Activated T-helper 2 cell treated with anti-CD3 and anti-CD28 coated beads, Interferon-gamma antibody, Interleukin-2, Interleukin-4, amounts not matched to agents 10 μg/mL and 5 μg/mL and 100 μg/mL, durations not matched to agents 14 hours and 24 hours and 36 hours (primary cell): ENCODE measurements around the gene AKAP13. TPM values are rescaled to one million over a fixed set of nuclear protein-coding genes. Genes with fewer than 3 reads are reported as not detected.
A peak's percentile ranks its signal among the peaks of the same experiment; 100 is the strongest.

Source experiments
- DNase-seq: peaks from one replicate; pipeline ENCODE4 v3.0.0; 2021; ENCODE audit warnings: low spot score
- H3K27ac Mint-ChIP-seq: one replicate; pipeline ENCODE4 v1.8.0; 2021; ENCODE audit warnings: mixed read lengths
- H3K27me3 Mint-ChIP-seq: one replicate; pipeline ENCODE4 v1.8.0; 2021; ENCODE audit warnings: low read depth, mixed read lengths
- H3K36me3 Mint-ChIP-seq: one replicate; pipeline ENCODE4 v1.8.0; 2021; ENCODE audit warnings: low read depth, mixed read lengths
- H3K4me1 Mint-ChIP-seq: one replicate; pipeline ENCODE4 v1.8.0; 2021; ENCODE audit warnings: low read depth, mixed read lengths
- H3K4me3 Mint-ChIP-seq: one replicate; pipeline ENCODE4 v1.8.0; 2021; ENCODE audit warnings: low read depth, mild to moderate bottlenecking, moderate library complexity, mixed read lengths
- H3K9me3 Mint-ChIP-seq: one replicate; pipeline ENCODE4 v1.8.0; 2021; ENCODE audit warnings: mixed read lengths
- intact Hi-C: fragments of 100-400 bp; cut with micrococcal nuclease; formaldehyde crosslinking; loops from one replicate; pipeline ENCODE4 v1.15.1; 2023
- total RNA-seq: library from RNA; stranded (reverse); gene quantifications from 2 replicates; pipeline ENCODE4 v1.2.3, GENCODE V29; 2022

The AKAP13 gene
- total RNA-seq, 1 donor from 2014 or later: 92.1 TPM

GRCh38 chr15:85540085-85540797, 159.8 kb downstream of the AKAP13 start:
- Mint-ChIP-seq H3K36me3 (peaks cover 26% of the 10 kb centered on the region), H3K4me3 (no peak overlapping the region), H3K27me3 (no peaks in the 10 kb centered on the region), H3K27ac (no peak overlapping the region), H3K9me3 (no peaks in the 10 kb centered on the region), H3K4me1 (peaks cover 58% of the 10 kb centered on the region)
- intact Hi-C loops: loop anchor here (5.0 kb wide), 5 partner anchors 57 to 778 kb away; no protein-coding TSS in a partner anchor
- DNase-seq: no peak

- intact Hi-C loops: loop anchor here (1.0 to 5.0 kb wide), 8 partner anchors 39 to 779 kb away; no protein-coding TSS in a partner anchor
- H3K4me3 Mint-ChIP-seq: peak overlapping the region; percentile 24
These were observed 161.3 kb downstream of the AKAP13 start for GRCh38 chr15:85541744-85542143.

DNA sequence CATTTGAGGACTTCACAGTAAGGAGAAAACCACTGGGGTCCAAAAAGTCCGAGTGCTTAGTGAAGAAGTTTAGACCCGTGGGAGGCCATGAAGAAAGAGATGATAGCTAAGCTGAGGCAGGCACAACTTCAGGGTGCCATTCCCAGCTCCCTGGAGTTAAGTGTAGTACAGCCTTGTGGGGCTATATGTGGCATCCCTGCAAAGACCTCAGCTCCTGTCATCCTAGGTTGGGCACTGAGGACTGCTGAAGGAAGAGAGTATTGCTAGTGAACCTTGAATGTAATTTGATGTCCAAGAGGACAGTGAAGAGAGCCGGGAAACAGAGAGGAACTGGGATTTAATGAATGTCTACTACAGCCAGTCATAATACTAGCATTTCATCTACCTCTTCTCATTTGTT, 162.1 kb downstream of the AKAP13 start:
- Mint-ChIP-seq H3K9me3 (no peaks in the 10 kb centered on the region), H3K4me1 (peaks cover 75% of the 10 kb centered on the region), H3K36me3 (peaks cover 33% of the 10 kb centered on the region), H3K4me3 (no peak overlapping the region), H3K27ac (peak overlapping the region; percentile 29), H3K27me3 (no peaks in the 10 kb centered on the region)
- intact Hi-C loops: loop anchor here (2.0 to 5.0 kb wide), 7 partner anchors 40 to 780 kb away; no protein-coding TSS in a partner anchor
- no peak for DNase-seq

More at GRCh38 chr15:85541744-85542143, 161.3 kb downstream of the AKAP13 start:
- no peak for DNase-seq
- Mint-ChIP-seq H3K27ac (peak overlapping the region; percentile 29), H3K4me1 (peaks cover 69% of the 10 kb centered on the region), H3K36me3 (peaks cover 29% of the 10 kb centered on the region), H3K27me3 (no peaks in the 10 kb centered on the region), H3K9me3 (no peaks in the 10 kb centered on the region)

DNA sequence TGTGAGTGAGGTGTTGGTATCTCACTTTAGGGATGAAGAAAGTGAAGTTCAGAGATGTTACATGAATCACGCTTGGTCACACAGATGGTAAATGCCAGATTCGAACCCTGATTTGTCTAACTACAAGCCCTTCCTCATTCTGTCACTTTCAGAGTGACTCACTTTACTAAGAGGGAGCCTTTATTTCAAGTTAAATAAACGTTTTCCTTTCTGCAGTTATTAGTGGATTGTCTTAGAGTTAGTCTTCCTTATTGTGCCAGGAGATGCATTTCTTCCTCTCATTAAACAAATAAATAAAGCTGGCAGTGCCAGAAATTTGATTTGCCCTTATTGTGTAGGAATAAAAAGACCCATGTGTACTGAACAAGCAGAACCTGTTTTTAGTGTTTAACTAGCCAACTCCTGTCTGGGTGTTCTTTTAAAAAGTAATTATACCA, 162.5 kb downstream of the AKAP13 start:
- H3K4me1 Mint-ChIP-seq: peaks cover 78% of the 10 kb centered on the region
- no peaks in the 10 kb centered on the region for H3K9me3 Mint-ChIP-seq
- DNase-seq: no peak
- peaks cover 33% of the 10 kb centered on the region for H3K36me3 Mint-ChIP-seq
- H3K4me3 Mint-ChIP-seq: no peak overlapping the region
- no peaks in the 10 kb centered on the region for H3K27me3 Mint-ChIP-seq
- intact Hi-C loops: loop anchor here (1.0 to 5.0 kb wide), 8 partner anchors 9 to 781 kb away; no protein-coding TSS in a partner anchor
- peak overlapping the region; percentile 29 for H3K27ac Mint-ChIP-seq

DNA sequence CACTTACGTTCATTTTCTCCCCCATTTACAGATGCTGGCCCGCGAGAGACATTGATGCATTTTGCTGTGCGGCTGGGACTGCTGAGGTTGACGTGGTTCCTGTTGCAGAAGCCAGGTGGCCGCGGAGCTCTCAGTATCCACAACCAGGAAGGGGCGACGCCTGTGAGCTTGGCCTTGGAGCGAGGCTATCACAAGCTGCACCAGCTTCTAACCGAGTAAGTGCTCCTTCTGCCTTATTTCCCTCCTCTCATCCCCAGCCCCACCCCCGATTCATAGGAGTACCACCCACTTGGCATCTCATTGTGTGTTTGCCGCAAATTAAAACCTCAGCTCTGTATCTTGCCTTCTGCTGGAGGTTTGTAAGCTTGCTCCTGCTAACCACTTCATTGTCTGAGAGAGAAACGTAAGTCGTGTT, 163.3 kb downstream of the AKAP13 start:
- Mint-ChIP-seq H3K36me3 (peaks cover 33% of the 10 kb centered on the region), H3K27ac (peak overlapping the region; percentile 69), H3K27me3 (no peaks in the 10 kb centered on the region), H3K9me3 (no peaks in the 10 kb centered on the region), H3K4me1 (peaks cover 77% of the 10 kb centered on the region), H3K4me3 (peak overlapping the region; percentile 55)
- intact Hi-C loops: loop anchor here (1.0 to 5.0 kb wide), 8 partner anchors 9 to 781 kb away; no protein-coding TSS in a partner anchor
- peak; percentile 31 for DNase-seq

- Mint-ChIP-seq H3K9me3 (no peaks in the 10 kb centered on the region), H3K27ac (no peak overlapping the region), H3K4me3 (no peak overlapping the region), H3K4me1 (peaks cover 69% of the 10 kb centered on the region), H3K27me3 (no peaks in the 10 kb centered on the region), H3K36me3 (peaks cover 31% of the 10 kb centered on the region)
- intact Hi-C loops: no loop called here
- no peak for DNase-seq
These were observed 164.8 kb downstream of the AKAP13 start for GRCh38 chr15:85545185-85545584.

DNA sequence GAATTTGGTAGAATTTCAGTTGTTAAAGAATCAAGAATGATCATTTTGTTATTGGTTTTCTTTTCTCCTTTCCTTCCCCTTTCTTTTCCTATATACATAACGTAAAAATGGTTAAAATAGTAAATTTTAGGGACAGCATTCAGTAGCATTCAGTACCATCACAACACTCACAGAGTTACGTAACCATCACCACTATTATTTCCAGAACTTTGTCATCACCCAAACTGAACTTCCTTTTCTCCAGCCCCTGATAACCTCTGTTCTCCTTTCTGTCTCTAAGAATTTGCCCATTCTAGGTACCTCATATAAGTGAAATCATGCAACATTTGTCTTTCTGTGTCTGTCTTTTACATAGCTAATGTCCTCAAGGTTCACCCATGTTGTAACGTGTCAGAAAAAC, 165.3 kb downstream of the AKAP13 start:
- no peak for DNase-seq
- no peak overlapping the region for H3K27ac Mint-ChIP-seq
- peaks cover 37% of the 10 kb centered on the region for H3K36me3 Mint-ChIP-seq
- intact Hi-C loops: no loop called here
- H3K4me1 Mint-ChIP-seq: peaks cover 63% of the 10 kb centered on the region
- H3K4me3 Mint-ChIP-seq: no peak overlapping the region
- no peaks in the 10 kb centered on the region for H3K27me3 Mint-ChIP-seq
- H3K9me3 Mint-ChIP-seq: no peaks in the 10 kb centered on the region

DNA sequence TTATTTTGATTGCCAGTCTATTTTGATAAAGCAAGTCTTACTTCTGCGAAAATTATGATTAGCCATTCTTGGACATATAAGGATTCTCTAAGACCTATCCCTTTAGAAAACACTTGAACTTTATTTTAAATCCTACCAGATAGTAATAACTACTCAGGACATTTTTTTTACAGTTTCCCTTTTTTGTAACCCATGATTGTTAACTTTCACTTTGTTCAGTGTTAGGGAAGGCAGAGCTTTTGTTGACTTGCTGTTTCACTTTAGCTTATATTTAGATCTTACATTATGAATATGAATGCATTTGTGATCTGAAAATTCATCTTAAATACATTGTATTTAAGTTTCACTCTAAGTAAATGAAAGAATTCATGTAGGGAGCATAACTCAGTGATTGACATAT, 167.0 kb downstream of the AKAP13 start:
- peak overlapping the region; percentile 45 for H3K27ac Mint-ChIP-seq
- no peaks in the 10 kb centered on the region for H3K27me3 Mint-ChIP-seq
- peaks cover 51% of the 10 kb centered on the region for H3K4me1 Mint-ChIP-seq
- no peak overlapping the region for H3K4me3 Mint-ChIP-seq
- H3K36me3 Mint-ChIP-seq: peaks cover 46% of the 10 kb centered on the region
- no peak for DNase-seq
- intact Hi-C loops: no loop called here
- no peaks in the 10 kb centered on the region for H3K9me3 Mint-ChIP-seq

DNA sequence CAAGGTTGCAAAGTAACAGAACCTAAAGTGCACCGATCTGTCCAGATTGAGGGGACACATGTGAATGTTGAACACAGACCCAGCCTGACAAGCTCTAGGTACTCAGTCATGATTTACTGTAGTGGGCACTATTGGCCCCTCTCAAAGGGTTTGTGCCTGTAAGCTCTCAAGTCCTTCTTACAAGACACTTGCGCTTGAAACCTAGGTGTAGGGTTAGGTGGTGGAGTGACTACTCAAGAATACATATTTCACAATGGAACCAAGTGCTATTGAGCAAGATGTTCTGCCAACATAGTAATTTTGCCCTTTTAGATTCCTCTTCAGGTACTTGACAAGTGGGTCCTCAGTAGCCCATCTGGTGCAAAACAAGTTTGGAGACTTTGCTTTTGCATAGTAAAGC, 169.9 kb downstream of the AKAP13 start:
- Mint-ChIP-seq H3K4me1 (peaks cover 35% of the 10 kb centered on the region), H3K9me3 (no peaks in the 10 kb centered on the region), H3K4me3 (no peak overlapping the region), H3K36me3 (peaks cover 42% of the 10 kb centered on the region), H3K27ac (no peak overlapping the region), H3K27me3 (no peaks in the 10 kb centered on the region)
- intact Hi-C loops: no loop called here
- no peak for DNase-seq

- Mint-ChIP-seq H3K4me1 (peaks cover 34% of the 10 kb centered on the region), H3K9me3 (no peaks in the 10 kb centered on the region), H3K36me3 (peaks cover 38% of the 10 kb centered on the region), H3K27me3 (no peaks in the 10 kb centered on the region), H3K27ac (no peak overlapping the region), H3K4me3 (no peak overlapping the region)
- intact Hi-C loops: no loop called here
- DNase-seq: no peak
These were observed 170.9 kb downstream of the AKAP13 start for GRCh38 chr15:85551221-85551832.

- Mint-ChIP-seq H3K36me3 (peaks cover 40% of the 10 kb centered on the region), H3K4me1 (peaks cover 46% of the 10 kb centered on the region), H3K4me3 (no peak overlapping the region), H3K27me3 (no peaks in the 10 kb centered on the region), H3K9me3 (no peaks in the 10 kb centered on the region), H3K27ac (no peak overlapping the region)
- intact Hi-C loops: no loop called here
- no peak for DNase-seq
These were observed 174.6 kb downstream of the AKAP13 start for GRCh38 chr15:85554852-85555521.

GRCh38 chr15:85555875-85556617, 175.6 kb downstream of the AKAP13 start:
- intact Hi-C loops: no loop called here
- H3K27me3 Mint-ChIP-seq: no peaks in the 10 kb centered on the region
- no peak overlapping the region for H3K4me3 Mint-ChIP-seq
- H3K36me3 Mint-ChIP-seq: peaks cover 31% of the 10 kb centered on the region
- no peaks in the 10 kb centered on the region for H3K9me3 Mint-ChIP-seq
- peak overlapping the region; percentile 16 for H3K27ac Mint-ChIP-seq
- H3K4me1 Mint-ChIP-seq: peaks cover 46% of the 10 kb centered on the region
- no peak for DNase-seq
